Measurements from ENCODE around the gene PBX1. TPM values are rescaled to one million over a fixed set of nuclear protein-coding genes. Genes with fewer than 3 reads are reported as not detected.

PBX1 gene
- total RNA-seq, 6 experiments from 2014 or later = 3.1 to 7.9 (median 6.9) TPM

GRCh38 chr1:164562511-164562910 is 3.5 kb downstream of the PBX1 start:
- intact Hi-C loops (cut with DNase I) = no loop called here

GRCh38 chr1:164562947-164563520 is 4.0 kb downstream of the PBX1 start:
- intact Hi-C loops (cut with DNase I) = no loop called here
- 48% methylated on average over 3 of the region's 3 CpGs for WGBS (ENCODE audit: insufficient coverage, low coverage, low lambda C conversion rate, missing lambda C conversion rate)
- peaks cover 0 to 10% (median 0%) of the 10 kb centered on the region in 4 donors for H3K4me1 ChIP-seq
- no peak for DNase-seq
- no peak overlapping the region for H3K27ac ChIP-seq
- H3K4me3 ChIP-seq = no peak overlapping the region
- TF ChIP-seq POLR2A (IDR thresholded peaks at IDR 0.05) = no peak
- TF ChIP-seq, protein P1, sequence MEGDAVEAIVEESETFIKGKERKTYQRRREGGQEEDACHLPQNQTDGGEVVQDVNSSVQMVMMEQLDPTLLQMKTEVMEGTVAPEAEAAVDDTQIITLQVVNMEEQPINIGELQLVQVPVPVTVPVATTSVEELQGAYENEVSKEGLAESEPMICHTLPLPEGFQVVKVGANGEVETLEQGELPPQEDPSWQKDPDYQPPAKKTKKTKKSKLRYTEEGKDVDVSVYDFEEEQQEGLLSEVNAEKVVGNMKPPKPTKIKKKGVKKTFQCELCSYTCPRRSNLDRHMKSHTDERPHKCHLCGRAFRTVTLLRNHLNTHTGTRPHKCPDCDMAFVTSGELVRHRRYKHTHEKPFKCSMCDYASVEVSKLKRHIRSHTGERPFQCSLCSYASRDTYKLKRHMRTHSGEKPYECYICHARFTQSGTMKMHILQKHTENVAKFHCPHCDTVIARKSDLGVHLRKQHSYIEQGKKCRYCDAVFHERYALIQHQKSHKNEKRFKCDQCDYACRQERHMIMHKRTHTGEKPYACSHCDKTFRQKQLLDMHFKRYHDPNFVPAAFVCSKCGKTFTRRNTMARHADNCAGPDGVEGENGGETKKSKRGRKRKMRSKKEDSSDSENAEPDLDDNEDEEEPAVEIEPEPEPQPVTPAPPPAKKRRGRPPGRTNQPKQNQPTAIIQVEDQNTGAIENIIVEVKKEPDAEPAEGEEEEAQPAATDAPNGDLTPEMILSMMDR (IDR thresholded peaks at IDR 0.05) = no peak
- H3K36me3 ChIP-seq = no peaks in the 10 kb centered on the region
- H3K9me3 ChIP-seq = no peaks in the 10 kb centered on the region
- H3K27me3 ChIP-seq = no peaks in the 10 kb centered on the region
- ATAC-seq = no peak

More at GRCh38 chr1:164562511-164562910, 3.5 kb downstream of the PBX1 start:
- ATAC-seq = no peak
- no peak for DNase-seq
- Histone ChIP-seq H3K36me3 (no peaks in the 10 kb centered on the region), H3K4me3 (no peak overlapping the region), H3K4me1 (peaks cover 0 to 15% (median 0%) of the 10 kb centered on the region in 4 donors), H3K9me3 (no peaks in the 10 kb centered on the region), H3K27me3 (no peaks in the 10 kb centered on the region), H3K27ac (no peak overlapping the region)
- no peak for TF ChIP-seq POLR2A (IDR thresholded peaks at IDR 0.05)
- TF ChIP-seq, protein P1 (IDR thresholded peaks at IDR 0.05) = no peak
- WGBS (ENCODE audit: insufficient coverage, low coverage, low lambda C conversion rate, missing lambda C conversion rate) = 72% methylated on average over 4 of the region's 4 CpGs

DNA sequence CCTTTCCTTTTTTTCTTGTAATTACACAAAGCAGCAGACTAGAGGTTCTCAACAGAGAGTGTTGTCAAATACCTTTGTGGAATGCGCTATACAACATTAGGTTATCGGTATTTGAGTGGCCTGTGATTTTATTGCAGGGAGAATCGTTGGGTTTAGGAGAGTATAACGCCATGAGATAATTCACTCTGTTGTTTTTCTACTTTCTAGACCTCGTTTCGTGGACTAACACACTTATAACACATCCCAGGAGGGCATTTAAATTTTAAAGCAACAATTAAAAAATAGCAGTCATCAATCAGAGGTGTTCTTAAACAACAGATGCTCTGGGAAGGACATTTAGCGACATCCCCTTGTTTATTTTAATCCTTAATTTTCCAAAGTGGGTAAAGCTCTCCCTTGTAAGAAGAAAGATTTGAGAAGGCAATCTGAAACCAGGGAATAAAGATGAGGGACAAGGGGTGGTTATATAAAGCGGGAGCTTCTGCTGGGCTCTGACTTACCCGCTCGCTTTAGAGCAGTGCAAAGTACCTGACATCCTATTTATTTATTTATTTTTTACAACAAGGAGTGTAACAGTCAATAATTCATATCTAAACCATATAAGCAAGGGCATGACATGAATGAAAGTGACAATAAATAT is 4.9 kb downstream of the PBX1 start:
- 66% methylated on average over 10 of the region's 10 CpGs for WGBS (ENCODE audit: insufficient coverage, low coverage, low lambda C conversion rate, missing lambda C conversion rate)
- no peaks in the 10 kb centered on the region for H3K9me3 ChIP-seq
- H3K27ac ChIP-seq = no peak overlapping the region
- no peaks in the 10 kb centered on the region for H3K27me3 ChIP-seq
- no peak for DNase-seq
- ATAC-seq = no peak
- no peak overlapping the region for H3K4me3 ChIP-seq
- no peaks in the 10 kb centered on the region for H3K36me3 ChIP-seq
- TF ChIP-seq, protein P1 (IDR thresholded peaks at IDR 0.05) = no peak
- TF ChIP-seq POLR2A (IDR thresholded peaks at IDR 0.05) = no peak
- peaks cover 0 to 6% (median 0%) of the 10 kb centered on the region in 4 donors for H3K4me1 ChIP-seq
- intact Hi-C loops (cut with DNase I) = no loop called here

DNA sequence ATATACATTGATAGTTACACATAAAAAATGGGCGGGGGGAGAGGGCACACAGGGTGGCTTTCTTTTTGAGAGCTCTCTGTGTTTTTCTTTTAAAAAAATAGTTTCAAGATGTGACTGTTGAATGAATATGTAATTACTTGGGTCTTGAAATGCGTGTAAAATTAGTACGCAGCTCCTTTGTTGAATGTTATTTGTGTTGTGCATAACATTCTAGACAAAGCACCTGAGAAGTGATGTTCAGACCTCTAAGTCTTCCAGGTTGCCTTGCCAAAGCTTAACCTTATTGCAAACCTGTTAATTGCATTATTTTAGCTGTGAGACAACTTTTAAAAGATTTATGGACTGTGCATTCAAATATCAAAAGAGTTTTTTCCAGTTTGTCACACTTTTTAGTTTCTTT is 5.4 kb downstream of the PBX1 start:
- no peaks in the 10 kb centered on the region for H3K27me3 ChIP-seq
- H3K27ac ChIP-seq = no peak overlapping the region
- TF ChIP-seq, protein P1 (IDR thresholded peaks at IDR 0.05) = no peak
- TF ChIP-seq POLR2A (IDR thresholded peaks at IDR 0.05) = no peak
- peaks cover 0 to 6% (median 0%) of the 10 kb centered on the region in 4 donors for H3K4me1 ChIP-seq
- 66% methylated on average over 3 of the region's 3 CpGs for WGBS (ENCODE audit: insufficient coverage, low coverage, low lambda C conversion rate, missing lambda C conversion rate)
- H3K4me3 ChIP-seq = no peak overlapping the region
- DNase-seq (no peak), ATAC-seq (no peak)
- H3K36me3 ChIP-seq = no peaks in the 10 kb centered on the region
- no peaks in the 10 kb centered on the region for H3K9me3 ChIP-seq
- intact Hi-C loops (cut with DNase I) = no loop called here

Data from right lobe of liver (tissue), 6 donors.